Activated CD4-positive, alpha-beta T cell treated with anti-CD3 and anti-CD28 coated beads, Interleukin-2, amount 50 U/mL, for 24 hours (primary cell): ENCODE measurements around the gene NUDT4B.
"Not testable (repeated sequence)": the region's sequence is repeated elsewhere in the genome, so short reads cannot be mapped to it uniquely, and the experiment has no call there.

Source experiments
- DNase-seq, 2 donors: peaks; one replicate each; pipeline ENCODE4 v3.0.0-alpha.2; 2020; ENCODE audit warnings: low read depth in 1 of 2, low spot score in 1 of 2

NUDT4B gene

DNA sequence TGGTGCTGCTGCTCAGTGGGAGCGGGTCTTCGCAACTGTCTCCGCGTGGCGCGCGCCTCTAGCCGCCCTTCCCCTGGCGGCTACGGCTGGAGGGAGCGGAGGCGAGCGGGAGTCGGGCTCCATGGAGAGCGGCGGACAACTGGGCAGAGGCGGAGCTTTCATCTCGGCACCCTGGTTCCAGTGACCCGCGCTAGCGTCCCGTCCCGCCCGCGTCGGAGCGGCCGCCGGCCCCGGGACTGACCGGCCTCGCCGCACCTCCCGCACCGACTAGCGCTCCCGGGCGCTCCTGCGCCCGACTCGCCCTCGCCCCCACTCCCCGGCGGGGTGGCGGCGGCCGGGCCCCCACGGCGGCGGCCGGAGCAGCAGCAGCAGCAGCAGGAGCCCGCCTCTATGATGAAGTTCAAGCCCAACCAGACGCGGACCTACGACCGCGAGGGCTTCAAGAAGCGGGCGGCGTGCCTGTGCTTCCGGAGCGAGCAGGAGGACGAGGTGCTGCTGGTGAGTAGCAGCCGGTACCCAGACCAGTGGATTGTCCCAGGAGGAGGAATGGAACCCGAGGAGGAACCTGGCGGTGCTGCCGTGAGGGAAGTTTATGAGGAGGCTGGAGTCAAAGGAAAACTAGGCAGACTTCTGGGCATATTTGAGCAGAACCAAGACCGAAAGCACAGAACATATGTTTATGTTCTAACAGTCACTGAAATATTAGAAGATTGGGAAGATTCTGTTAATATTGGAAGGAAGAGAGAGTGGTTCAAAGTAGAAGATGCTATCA, at the start of gene NUDT4B:
TSS of gene NUDT4B (plus strand) at position 212 of the 772 bp plus-strand sequence. CDS start at position 391, 179 bp downstream.
- DNase-seq: not testable (repeated sequence)

GRCh38 chr1:148699357-148699756, 49.2 kb upstream of the NUDT4B start:
- DNase-seq: not testable (repeated sequence)

- not testable (repeated sequence) for DNase-seq
Observed at GRCh38 chr1:148702242-148702641, 46.3 kb upstream of the NUDT4B start.

- not testable (repeated sequence) for DNase-seq
Observed at GRCh38 chr1:148703973-148704591, 44.5 kb upstream of the NUDT4B start.

GRCh38 chr1:148705316-148705948, 43.1 kb upstream of the NUDT4B start:
- DNase-seq: not testable (repeated sequence)

DNA sequence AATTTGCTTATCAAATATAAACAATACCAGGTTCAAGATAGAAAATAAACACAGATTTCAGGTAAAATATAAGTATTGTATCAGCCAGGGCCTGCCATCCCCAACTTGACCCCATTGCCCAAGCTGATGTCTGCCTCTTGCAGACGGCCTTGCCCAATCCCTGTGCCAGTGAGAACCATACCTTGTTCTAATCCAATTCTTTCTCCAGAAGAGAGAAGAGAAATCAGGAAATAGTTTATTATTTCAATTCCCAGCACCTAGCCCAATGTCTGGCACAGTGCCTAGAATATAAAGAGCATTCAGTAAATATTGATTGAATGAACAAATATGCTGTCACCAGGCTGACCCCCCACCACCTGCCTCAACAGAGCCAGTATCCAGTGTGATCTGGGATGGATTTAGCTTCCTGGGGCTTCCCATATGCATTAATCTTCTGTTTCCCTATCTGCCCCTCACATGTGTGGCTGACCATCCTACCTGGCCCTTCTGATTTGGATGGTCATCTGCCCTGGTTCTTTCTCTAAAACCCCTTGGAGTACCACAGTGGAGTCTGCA, 39.7 kb upstream of the NUDT4B start:
- not testable (repeated sequence) for DNase-seq

DNA sequence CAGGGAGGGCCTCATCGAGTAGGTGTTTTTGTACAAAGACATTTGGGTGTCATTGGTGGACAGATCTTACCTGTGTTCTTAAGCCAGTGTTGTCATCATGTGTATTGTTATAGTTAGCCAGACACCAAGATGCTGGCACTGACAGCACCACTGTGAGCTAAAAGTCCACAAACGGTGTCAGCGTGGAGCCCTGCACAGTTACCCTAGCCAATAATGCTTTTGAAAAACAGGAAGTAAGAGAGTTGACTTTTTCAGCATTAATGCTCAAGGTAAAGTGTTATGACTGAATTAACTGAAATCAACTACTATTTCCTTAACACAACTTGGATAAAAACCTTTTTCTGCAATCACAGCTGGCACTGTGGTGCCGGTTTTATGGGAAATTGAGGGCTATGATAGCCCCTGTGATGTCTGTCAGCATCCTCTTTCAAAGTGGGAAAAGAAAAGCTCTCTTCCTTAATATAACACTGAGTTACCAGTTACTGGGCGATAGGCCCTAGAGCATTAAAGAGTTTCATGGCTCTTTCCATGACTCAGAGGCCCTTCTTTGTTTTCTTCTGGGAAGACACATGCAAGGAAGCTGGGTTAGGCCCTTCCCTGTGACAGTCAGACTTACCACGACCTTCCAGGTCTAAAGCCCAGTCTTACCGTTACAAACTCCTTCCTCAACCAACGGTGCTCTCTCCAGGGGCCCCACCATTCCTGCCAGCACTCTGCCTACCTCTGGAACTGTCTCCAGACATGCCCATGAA, 37.6 kb upstream of the NUDT4B start:
- not testable (repeated sequence) for DNase-seq

DNA sequence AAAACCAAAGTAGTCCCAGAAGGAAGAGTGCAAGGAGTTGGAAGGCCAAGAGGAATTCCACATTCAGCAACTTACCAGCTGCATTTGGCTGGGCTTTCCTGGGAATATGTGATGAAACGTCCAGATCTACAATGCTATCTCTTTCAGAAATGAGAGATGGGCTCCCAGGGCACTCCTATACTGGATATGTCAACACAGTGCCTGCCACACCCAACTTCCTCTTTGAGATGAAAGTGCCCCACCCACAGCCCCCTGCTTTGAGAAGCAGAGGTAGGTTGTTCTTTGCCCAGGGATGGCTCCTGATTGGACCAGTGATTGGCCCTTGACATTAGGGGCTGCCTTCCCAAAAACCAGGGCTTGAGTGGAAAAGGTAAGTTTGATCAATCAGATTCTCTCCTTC, 36.2 kb upstream of the NUDT4B start:
- DNase-seq: not testable (repeated sequence)

DNA sequence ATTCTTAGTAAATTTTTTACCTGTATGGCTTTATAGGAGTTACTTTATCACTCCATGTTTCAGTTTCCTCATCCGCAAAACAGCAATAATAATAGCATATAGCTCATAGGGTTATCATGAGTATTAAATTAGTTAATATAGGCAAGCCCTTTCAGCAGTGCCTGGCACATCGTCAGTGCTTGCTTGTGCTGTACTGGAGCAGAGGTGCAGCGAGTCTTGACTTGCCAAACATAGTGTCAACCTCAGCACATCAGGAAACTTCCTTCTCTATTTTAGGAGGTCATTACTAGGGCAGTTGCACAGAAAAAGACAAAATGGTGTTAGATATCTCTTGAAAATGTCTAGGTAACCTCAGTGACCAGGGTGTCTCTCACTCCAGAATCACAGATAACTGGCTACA, 33.1 kb upstream of the NUDT4B start:
- DNase-seq: not testable (repeated sequence)

DNA sequence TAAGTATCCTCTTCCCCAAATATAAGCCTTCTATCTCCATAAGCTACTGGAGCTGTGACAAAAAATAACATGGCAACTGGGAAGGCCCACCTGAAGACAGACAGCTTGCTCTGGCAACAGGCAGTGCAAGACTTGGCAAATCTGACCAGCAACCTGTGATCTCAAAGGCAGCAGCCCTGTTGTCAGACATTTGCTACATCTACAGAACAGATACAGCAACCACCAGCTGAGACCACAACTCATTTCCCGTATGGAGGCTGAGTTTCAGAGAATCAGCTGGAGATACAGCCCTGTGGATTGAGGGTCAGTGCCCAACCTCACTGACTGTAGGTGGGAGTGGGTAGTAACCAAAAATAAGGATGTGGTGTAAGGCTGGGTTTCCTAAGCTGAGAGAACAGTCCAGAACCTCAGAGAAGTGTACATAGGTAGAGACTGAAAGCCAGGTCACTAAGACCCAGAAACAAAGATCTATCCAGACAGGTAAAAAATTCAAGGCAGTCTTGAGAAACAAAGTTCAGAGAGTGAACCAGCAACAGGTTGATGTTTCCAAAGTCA, 31.5 kb upstream of the NUDT4B start:
- DNase-seq: not testable (repeated sequence)

DNA sequence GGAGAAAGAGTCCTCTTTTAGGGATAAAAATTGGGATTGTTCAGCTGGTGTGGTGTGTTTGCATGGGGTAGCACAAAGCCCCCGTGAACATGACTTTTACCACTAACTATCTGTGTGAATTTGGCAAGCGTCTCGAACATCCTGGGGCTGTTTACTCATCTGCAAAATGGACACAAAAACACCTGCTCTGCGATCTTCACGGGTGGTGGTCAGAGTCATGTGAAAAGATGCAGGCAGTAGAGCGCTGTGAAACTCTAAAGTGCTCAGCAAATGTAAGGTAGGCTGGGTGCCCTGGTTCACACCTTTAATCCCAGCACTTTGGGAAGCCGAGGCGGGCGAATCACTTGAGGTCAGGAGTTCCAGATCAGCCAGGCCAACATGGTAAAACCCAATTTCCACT, 27.7 kb upstream of the NUDT4B start:
- DNase-seq: not testable (repeated sequence)

DNA sequence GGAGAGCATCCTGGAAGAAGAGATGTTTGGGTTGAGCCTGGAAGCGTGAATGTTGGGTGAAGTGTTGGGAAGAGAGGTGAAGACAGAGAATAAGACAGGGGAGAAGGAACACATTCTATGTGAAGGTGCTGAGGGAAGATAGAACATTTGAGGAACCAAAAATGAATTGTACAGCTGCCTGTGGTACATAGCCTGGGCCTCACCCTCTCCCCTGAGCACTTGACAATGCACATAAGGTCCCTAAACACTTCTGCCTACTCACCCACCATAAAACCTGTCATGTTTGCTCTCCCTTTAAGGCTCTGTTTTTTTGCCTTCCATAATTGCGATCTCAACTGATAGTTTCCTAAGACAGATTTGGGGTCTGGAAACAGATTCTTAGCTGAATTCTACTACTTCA, 25.8 kb upstream of the NUDT4B start:
- not testable (repeated sequence) for DNase-seq

GRCh38 chr1:148723515-148723914, 25.1 kb upstream of the NUDT4B start:
- DNase-seq: not testable (repeated sequence)

- DNase-seq: not testable (repeated sequence)
Observed at GRCh38 chr1:148724872-148725271, 23.7 kb upstream of the NUDT4B start.

- not testable (repeated sequence) for DNase-seq
Observed at GRCh38 chr1:148727862-148728261, 20.7 kb upstream of the NUDT4B start.

DNA sequence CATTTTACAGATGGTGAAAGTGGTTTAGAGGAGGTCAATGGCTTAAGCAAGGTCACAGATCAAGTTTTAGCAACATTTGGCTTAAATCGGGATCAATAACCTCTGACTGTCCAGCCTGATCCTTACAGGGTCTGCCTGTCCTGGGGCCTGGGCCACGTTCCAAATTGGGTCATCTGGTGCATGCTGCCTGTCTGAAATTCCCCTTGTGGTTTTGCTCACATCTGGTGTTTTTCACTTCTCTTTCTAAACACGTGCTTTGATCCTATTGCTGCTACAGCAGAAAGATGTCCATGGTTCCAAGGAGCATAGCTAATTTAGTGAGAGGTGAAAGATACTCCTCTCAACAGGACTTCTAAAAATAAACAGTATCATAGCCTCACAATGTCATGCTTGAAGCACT, 19.4 kb upstream of the NUDT4B start:
- DNase-seq: not testable (repeated sequence)

DNA sequence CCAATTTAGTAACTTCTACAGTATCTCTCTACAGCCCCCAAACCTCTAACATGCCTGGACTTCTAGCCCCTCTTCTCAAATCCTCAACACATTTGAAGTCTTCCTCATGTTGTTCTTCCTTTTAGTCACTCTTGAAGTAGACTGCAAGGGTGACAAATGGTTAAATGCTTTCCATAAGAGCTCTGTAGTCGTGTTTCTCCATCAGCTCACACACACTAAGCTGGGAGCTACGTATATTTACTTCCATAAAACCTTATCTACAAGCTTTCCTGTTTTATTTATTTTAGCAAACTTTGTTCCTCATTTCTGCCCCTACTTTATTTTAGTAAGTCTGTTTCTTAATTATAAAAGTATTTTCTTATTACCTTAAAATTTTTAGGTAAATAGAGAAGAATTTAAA, 19.0 kb upstream of the NUDT4B start:
- DNase-seq: not testable (repeated sequence)

DNA sequence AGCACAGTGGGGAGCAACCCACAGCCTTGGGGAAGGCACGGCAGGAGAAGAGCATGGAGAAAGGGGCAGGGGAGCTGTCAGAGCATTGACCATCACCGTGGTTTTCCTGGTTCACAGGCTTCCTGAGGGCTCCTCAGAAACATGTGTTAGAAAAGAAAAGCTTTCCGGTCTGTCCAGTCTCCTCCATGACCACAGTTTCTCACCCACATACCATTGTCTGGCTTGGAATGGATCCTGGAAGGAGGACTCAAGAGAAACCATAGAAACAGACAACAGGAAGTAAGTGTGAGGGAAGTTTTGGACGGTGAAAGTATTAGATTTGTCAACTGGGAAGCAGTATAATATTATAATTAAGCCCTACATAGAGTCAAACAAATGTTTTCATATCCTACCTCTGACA, 16.3 kb upstream of the NUDT4B start:
- not testable (repeated sequence) for DNase-seq

DNA sequence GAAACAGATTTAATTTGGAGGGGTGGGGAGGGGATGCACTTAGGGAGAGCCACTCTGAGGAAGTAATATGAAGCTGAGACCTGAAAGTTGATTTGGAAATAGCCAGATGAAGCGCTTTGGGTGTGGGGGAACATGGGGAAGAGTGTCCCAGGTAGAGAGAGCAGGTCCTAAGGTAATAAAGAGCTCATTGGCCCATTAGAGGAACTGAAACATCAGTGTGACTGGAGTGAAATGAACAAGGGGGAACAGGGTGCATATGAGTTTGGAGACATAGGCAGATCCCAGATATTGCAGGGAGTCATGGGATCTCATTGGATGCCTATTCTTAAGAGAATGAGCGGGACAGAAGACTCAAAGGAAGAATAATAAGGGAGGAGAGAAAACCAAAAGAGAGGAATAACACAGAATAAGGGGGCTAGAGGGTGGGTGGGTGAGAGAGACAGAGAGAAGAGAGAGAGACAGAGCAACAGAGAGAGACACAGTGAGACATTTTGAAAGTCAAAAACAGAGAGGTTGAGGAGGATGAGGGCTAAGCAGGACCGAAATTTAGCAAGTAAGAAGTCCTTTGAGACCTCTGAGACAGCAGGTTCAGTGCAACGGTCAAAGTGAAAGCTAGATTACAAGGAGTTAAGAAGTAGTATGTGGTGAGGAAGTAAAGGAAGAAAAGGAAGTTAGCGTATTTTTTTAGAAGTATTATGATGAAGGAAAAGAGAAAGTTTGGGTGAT, 14.8 kb upstream of the NUDT4B start:
- DNase-seq: not testable (repeated sequence)

GRCh38 chr1:148734311-148734662, 14.3 kb upstream of the NUDT4B start:
- DNase-seq: not testable (repeated sequence)
